Keratinocyte (primary cell): Measurements from ENCODE around the gene SCAMP4. TPM values are rescaled to one million over a fixed set of nuclear protein-coding genes. Genes with fewer than 3 reads are reported as not detected.

Experiments
- DNase-seq: peaks from one replicate; pipeline ENCODE4 v3.0.0-alpha.2; 2011; ENCODE audit warnings: low read depth, missing footprints, low spot score
- FAIRE-seq: peaks from 2 replicates; lab custom pipeline; 2011; peaks lifted over from hg19 to GRCh38; lab: Jason Lieb, UNC
- H2AFZ ChIP-seq: 2 replicates; pipeline ENCODE4 v1.6.0; 2012; ENCODE audit warnings: low read length, control low read depth, inconsistent platforms; ENCODE audit not compliant: control insufficient read depth
- H3K27ac ChIP-seq: 2 replicates; pipeline ENCODE4 v1.5.1; 2011; ENCODE audit warnings: low read length; ENCODE audit not compliant: control insufficient read depth, insufficient read depth
- H3K27me3 ChIP-seq: 3 replicates; pipeline ENCODE4 v1.6.0; 2011; ENCODE audit warnings: low read length; ENCODE audit not compliant: control insufficient read depth, insufficient read depth; ENCODE audit errors: extremely low read depth
- H3K36me3 ChIP-seq, 2 experiments: 2 replicates in 1 of 2; 3 replicates in 1 of 2; pipeline ENCODE4 v1.5.1; 2011; ENCODE audit warnings: low read length in 2 of 2, mild to moderate bottlenecking in 1 of 2; ENCODE audit not compliant: control insufficient read depth in 2 of 2, insufficient read depth in 2 of 2; ENCODE audit errors: extremely low read depth in 1 of 2
- H3K4me1 ChIP-seq: 3 replicates; pipeline ENCODE4 v1.5.1; 2011; ENCODE audit warnings: low read length; ENCODE audit not compliant: control insufficient read depth, insufficient read depth; ENCODE audit errors: extremely low read depth
- H3K4me2 ChIP-seq: 3 replicates; pipeline ENCODE4 v1.6.0; 2011; ENCODE audit warnings: low read depth, low read length; ENCODE audit not compliant: control insufficient read depth, insufficient read depth; ENCODE audit errors: extremely low read depth
- H3K4me3 ChIP-seq, 3 experiments: fragments of 200-600 bp in 1 of 3; sonication (generic) in 1 of 3; 2 replicates in 2 of 3; 3 replicates in 1 of 3; pipeline ENCODE4 v1.5.1; 2011 to 2016; ENCODE audit warnings: low read length in 3 of 3, mild to moderate bottlenecking in 3 of 3, control low read depth in 2 of 3, inconsistent platforms in 1 of 3, low read depth in 1 of 3, mixed read lengths in 1 of 3, mixed run types in 1 of 3, moderate library complexity in 1 of 3; ENCODE audit not compliant: control insufficient read depth in 2 of 3, insufficient read depth in 2 of 3; ENCODE audit errors: extremely low read depth in 1 of 3
- H3K79me2 ChIP-seq: 2 replicates; pipeline ENCODE4 v1.6.0; 2012; ENCODE audit warnings: low read length; ENCODE audit not compliant: control insufficient read depth, insufficient read depth
- H3K9ac ChIP-seq: 3 replicates; pipeline ENCODE4 v1.6.0; 2011; ENCODE audit warnings: low read length; ENCODE audit not compliant: control insufficient read depth, insufficient read depth; ENCODE audit errors: extremely low read depth
- H3K9me1 ChIP-seq: 3 replicates; pipeline ENCODE4 v1.6.0; 2011; ENCODE audit warnings: low read length; ENCODE audit not compliant: control insufficient read depth, insufficient read depth; ENCODE audit errors: extremely low read depth
- H3K9me3 ChIP-seq: 2 replicates; pipeline ENCODE4 v1.5.1; 2012; ENCODE audit warnings: low read depth, low read length; ENCODE audit not compliant: control insufficient read depth
- H4K20me1 ChIP-seq: 3 replicates; pipeline ENCODE4 v1.6.0; 2011; ENCODE audit warnings: low read length; ENCODE audit not compliant: control insufficient read depth, insufficient read depth; ENCODE audit errors: extremely low read depth
- EZH2 ChIP-seq: IDR thresholded peaks from one replicate; pipeline ENCODE4 v1.6.1; 2012; ENCODE audit warnings: inconsistent platforms, mild to moderate bottlenecking, low read length, moderate library complexity
- dilution Hi-C: fragments of 300-500 bp; cut with MboI; formaldehyde crosslinking; loops from one replicate; pipeline ENCODE4 v1.7.0; 2020; ENCODE audit warnings: low sequenced_read_pairs; ENCODE audit not compliant: extremely low pct_ligation_motif_present
- polyA plus RNA-seq, 5 experiments: library from polyadenylated mRNA; depleted of rRNA in 3 of 5; stranded (reverse) in 3 of 5; stranded (forward) in 1 of 5; unstranded in 1 of 5; fragments of >200 nt; gene quantifications; 1 replicate in 1 of 5; 2 replicates in 3 of 5; 3 replicates in 1 of 5; pipeline versions ENCODE4 v1.2.1 to v1.2.3, GENCODE V29; 2011 to 2012; ENCODE audit warnings: missing spikeins in 2 of 5, low read depth in 1 of 5, low replicate concordance in 1 of 5
- TF ChIP-seq, protein P1 (sequence below), 3 experiments: IDR thresholded peaks in 1 of 3; conservative IDR thresholded peaks in 1 of 3; optimal IDR thresholded peaks in 1 of 3; 2 replicates in 2 of 3; 3 replicates in 1 of 3; pipeline versions ENCODE3 to v1.5.1; 2011; ENCODE audit warnings: low read length in 3 of 3, mild to moderate bottlenecking in 3 of 3, moderate library complexity in 2 of 3, control low read depth in 1 of 3, inconsistent platforms in 1 of 3; ENCODE audit not compliant: insufficient read depth in 2 of 3; ENCODE audit errors: extremely low read depth in 1 of 3

SCAMP4 gene
- polyA plus RNA-seq, 1 donor (not counting 4 experiments of a cell fraction or from before 2014, with no cell fraction given) = 4.8 TPM

DNA sequence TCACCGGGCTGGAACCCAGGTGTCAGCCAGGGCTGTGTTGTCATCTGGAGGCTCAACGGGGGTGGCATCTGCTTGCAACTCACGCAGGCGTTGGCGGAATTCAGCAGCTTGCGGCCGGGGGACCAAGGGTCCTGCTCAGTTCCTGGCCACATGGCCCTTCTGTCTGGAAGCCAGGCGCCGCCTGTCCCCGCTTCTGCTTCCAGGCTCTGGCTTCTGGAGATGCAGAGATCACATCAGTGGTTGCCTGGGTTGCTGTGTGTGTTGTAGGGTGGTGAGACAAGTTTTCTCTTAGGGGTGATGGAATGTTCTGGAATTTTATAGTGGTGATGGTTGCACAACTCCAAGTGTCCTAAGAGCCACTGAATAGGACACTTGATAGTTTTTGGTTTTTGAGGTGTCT lies 5.0 kb downstream of the SCAMP4 start:
- H3K4me2 ChIP-seq = no peak overlapping the region
- no peaks in the 10 kb centered on the region for H3K9me3 ChIP-seq
- H3K79me2 ChIP-seq = peaks cover 72% of the 10 kb centered on the region
- no peak overlapping the region for H2AFZ ChIP-seq
- FAIRE-seq = no peak
- H3K36me3 ChIP-seq = peaks cover 6 to 11% of the 10 kb centered on the region in 2 experiments
- dilution Hi-C loops = no loop called here
- no peak overlapping the region for H3K27ac ChIP-seq
- no peak for TF ChIP-seq EZH2
- H3K4me3 ChIP-seq = no peak overlapping the region
- peaks cover 2% of the 10 kb centered on the region for H3K9me1 ChIP-seq
- DNase-seq = no peak
- no peaks in the 10 kb centered on the region for H3K27me3 ChIP-seq
- H3K4me1 ChIP-seq = peaks cover 41% of the 10 kb centered on the region
- peaks cover 13% of the 10 kb centered on the region for H4K20me1 ChIP-seq
- H3K9ac ChIP-seq = no peak overlapping the region

DNA sequence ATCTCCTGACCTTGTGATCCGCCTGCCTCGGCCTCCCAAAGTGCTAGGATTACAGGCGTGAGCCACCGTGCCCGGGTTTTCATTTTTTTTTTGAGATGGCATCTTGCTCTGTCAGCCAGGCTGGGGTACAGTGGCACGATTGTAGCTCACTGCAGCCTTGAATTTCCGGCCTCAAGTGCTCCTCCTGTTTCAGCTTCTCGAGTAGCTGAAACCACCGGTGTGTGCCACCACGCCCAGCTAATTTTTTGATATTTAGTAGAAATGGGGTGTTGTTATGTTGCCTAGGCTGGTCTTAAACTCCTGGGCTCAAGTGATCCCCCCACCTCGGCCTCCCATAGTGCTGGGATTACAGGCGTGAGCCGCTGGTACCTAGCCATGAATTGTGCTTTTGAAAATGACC lies 5.9 kb downstream of the SCAMP4 start:
- no peak overlapping the region for H2AFZ ChIP-seq
- H3K79me2 ChIP-seq = peaks cover 67% of the 10 kb centered on the region
- FAIRE-seq (no peak), DNase-seq (no peak)
- H3K9me3 ChIP-seq = no peaks in the 10 kb centered on the region
- H3K4me2 ChIP-seq = no peak overlapping the region
- peaks cover 36% of the 10 kb centered on the region for H3K4me1 ChIP-seq
- no peaks in the 10 kb centered on the region for H3K27me3 ChIP-seq
- dilution Hi-C loops = no loop called here
- peaks cover 2% of the 10 kb centered on the region for H3K9me1 ChIP-seq
- no peak overlapping the region for H3K9ac ChIP-seq
- H3K27ac ChIP-seq = no peak overlapping the region
- H3K36me3 ChIP-seq = peaks cover 6 to 11% of the 10 kb centered on the region in 2 experiments
- no peak overlapping the region for H3K4me3 ChIP-seq
- H4K20me1 ChIP-seq = peaks cover 13% of the 10 kb centered on the region
- no peak for TF ChIP-seq EZH2
- TF ChIP-seq, protein P1, sequence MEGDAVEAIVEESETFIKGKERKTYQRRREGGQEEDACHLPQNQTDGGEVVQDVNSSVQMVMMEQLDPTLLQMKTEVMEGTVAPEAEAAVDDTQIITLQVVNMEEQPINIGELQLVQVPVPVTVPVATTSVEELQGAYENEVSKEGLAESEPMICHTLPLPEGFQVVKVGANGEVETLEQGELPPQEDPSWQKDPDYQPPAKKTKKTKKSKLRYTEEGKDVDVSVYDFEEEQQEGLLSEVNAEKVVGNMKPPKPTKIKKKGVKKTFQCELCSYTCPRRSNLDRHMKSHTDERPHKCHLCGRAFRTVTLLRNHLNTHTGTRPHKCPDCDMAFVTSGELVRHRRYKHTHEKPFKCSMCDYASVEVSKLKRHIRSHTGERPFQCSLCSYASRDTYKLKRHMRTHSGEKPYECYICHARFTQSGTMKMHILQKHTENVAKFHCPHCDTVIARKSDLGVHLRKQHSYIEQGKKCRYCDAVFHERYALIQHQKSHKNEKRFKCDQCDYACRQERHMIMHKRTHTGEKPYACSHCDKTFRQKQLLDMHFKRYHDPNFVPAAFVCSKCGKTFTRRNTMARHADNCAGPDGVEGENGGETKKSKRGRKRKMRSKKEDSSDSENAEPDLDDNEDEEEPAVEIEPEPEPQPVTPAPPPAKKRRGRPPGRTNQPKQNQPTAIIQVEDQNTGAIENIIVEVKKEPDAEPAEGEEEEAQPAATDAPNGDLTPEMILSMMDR (optimal IDR thresholded peaks at IDR 0.05 in 1 of 3, IDR thresholded peaks at IDR 0.05 in 1 of 3, conservative IDR thresholded peaks at IDR 0.05 in 1 of 3; ENCODE audit: extremely low read depth in 1 of 3, insufficient read depth in 2 of 3, low read length in 3 of 3) = no peak

DNA sequence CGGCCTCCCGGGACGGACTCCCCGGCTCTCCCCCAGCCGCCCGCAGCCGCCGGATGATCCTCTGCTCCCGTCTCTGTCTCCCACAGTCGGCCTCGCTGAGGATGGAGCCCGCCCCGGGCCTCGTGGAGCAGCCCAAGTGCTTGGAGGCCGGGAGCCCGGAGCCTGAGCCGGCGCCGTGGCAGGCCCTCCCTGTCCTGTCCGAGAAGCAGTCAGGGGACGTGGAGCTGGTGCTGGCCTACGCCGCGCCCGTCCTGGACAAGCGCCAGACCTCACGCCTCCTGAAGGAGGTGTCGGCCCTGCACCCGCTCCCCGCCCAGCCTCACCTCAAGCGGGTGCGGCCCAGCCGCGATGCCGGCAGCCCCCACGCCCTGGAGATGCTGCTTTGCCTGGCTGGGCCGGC lies 6.8 kb downstream of the SCAMP4 start:
- dilution Hi-C loops = no loop called here
- H3K4me1 ChIP-seq = peaks cover 35% of the 10 kb centered on the region

More for the DNA sequence above, 6.8 kb downstream of the SCAMP4 start:
- H3K27me3 ChIP-seq = no peaks in the 10 kb centered on the region
- H3K9me3 ChIP-seq = no peaks in the 10 kb centered on the region
- no peak overlapping the region for H3K9ac ChIP-seq
- no peak overlapping the region for H3K4me2 ChIP-seq
- no peak overlapping the region for H2AFZ ChIP-seq
- no peak overlapping the region for H3K27ac ChIP-seq
- H4K20me1 ChIP-seq = peaks cover 13% of the 10 kb centered on the region
- no peak for DNase-seq
- no peak overlapping the region for H3K4me3 ChIP-seq
- TF ChIP-seq, protein P1 (optimal IDR thresholded peaks at IDR 0.05 in 1 of 3, IDR thresholded peaks at IDR 0.05 in 1 of 3, conservative IDR thresholded peaks at IDR 0.05 in 1 of 3; ENCODE audit: extremely low read depth in 1 of 3, insufficient read depth in 2 of 3, low read length in 3 of 3) = no peak
- no peak for TF ChIP-seq EZH2
- peaks cover 2% of the 10 kb centered on the region for H3K9me1 ChIP-seq
- H3K79me2 ChIP-seq = peaks cover 64% of the 10 kb centered on the region
- H3K36me3 ChIP-seq = peaks cover 8 to 11% of the 10 kb centered on the region in 2 experiments
- FAIRE-seq = no peak
